ENCODE results near the gene LIMS3.
"Not testable (repeated sequence)": the region's sequence is repeated elsewhere in the genome, so short reads cannot be mapped to it uniquely, and the experiment has no call there.

DNA sequence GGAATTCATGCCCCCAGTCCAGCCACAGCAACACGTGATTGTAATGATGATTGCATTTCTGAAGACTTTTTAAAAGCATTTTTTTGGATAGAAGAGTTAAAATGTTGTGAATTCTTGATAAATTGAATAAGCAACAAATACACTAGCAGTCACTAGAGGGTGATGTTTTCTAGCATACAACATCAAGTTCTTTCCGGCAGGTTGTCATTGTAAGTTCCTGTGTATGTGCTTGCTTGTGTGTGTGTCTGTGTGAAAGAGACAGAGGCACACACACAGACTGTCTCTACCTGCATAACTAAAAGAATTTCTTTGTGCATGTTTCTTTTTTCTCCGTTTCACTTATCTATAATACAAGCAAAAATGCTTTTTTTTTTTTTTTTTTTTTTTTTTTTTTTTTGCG, 8.6 kb upstream of the LIMS3 start:
- TF ChIP-seq POLR2A, POLR2AphosphoS5 (IDR thresholded peaks at IDR 0.05; ENCODE audit: low read depth, low read length): not testable (repeated sequence)
